GM19397 (cell line): ENCODE data around the gene REPIN1.

ENCODE experiments used
- ATAC-seq: cut with Tn5 transposase; IDR thresholded peaks from one replicate; pipeline ENCODE4 v1.9.1; 2021; ENCODE audit warnings: mild to moderate bottlenecking, moderate library complexity; ENCODE audit not compliant: unreplicated experiment

REPIN1 gene

GRCh38 chr7:150368096-150368883 is at the start of gene REPIN1:
Gene REPIN1 (plus strand): TSS chr7:150368822. CDS start chr7:150369712, 890 bp downstream.
- peak; percentile 62 for ATAC-seq

GRCh38 chr7:150321788-150322113 is 46.9 kb upstream of the REPIN1 start:
- ATAC-seq: no peak

- no peak for ATAC-seq
Observed at GRCh38 chr7:150322114-150322832, 46.3 kb upstream of the REPIN1 start.

GRCh38 chr7:150322833-150323681 is 45.6 kb upstream of the REPIN1 start, which contains the start of the genes ACTR3C and LRRC61:
Gene ACTR3C (minus strand): TSS chr7:150323545. CDS start chr7:150295296, 28,249 bp downstream.
Gene LRRC61 (plus strand): TSS chr7:150323355. CDS start chr7:150336862, 13,507 bp downstream.
- ATAC-seq: peak; percentile 66

- ATAC-seq: peak; percentile 22
Observed at GRCh38 chr7:150323682-150324372, 44.8 kb upstream of the REPIN1 start.

- no peak for ATAC-seq
Observed at GRCh38 chr7:150324373-150324961, 44.2 kb upstream of the REPIN1 start.

- ATAC-seq: no peak
Observed at GRCh38 chr7:150325110-150325611, 43.5 kb upstream of the REPIN1 start.

GRCh38 chr7:150325901-150326300 is 42.7 kb upstream of the REPIN1 start:
- ATAC-seq: no peak

- ATAC-seq: no peak
Observed at GRCh38 chr7:150326657-150327268, 41.9 kb upstream of the REPIN1 start.

- ATAC-seq: no peak
Observed at GRCh38 chr7:150327308-150327707, 41.3 kb upstream of the REPIN1 start.

- no peak for ATAC-seq
Observed at GRCh38 chr7:150329331-150330120, 39.1 kb upstream of the REPIN1 start.

GRCh38 chr7:150330211-150330885 is 38.3 kb upstream of the REPIN1 start:
- ATAC-seq: no peak

- no peak for ATAC-seq
Observed at GRCh38 chr7:150332852-150333635, 35.6 kb upstream of the REPIN1 start.

- no peak for ATAC-seq
Observed at GRCh38 chr7:150333659-150334058, 35.0 kb upstream of the REPIN1 start.

GRCh38 chr7:150334108-150334507 is 34.5 kb upstream of the REPIN1 start:
- no peak for ATAC-seq

- ATAC-seq: no peak
Observed at GRCh38 chr7:150335108-150335773, 33.4 kb upstream of the REPIN1 start.

- no peak for ATAC-seq
Observed at GRCh38 chr7:150335774-150336112, 32.9 kb upstream of the REPIN1 start.
